PC-3 (cell line): ENCODE measurements around the gene CYFIP2. TPM values are rescaled to one million over a fixed set of nuclear protein-coding genes. Genes with fewer than 3 reads are reported as not detected.

Experiments used
- ATAC-seq: fragments of 200-7000 bp; cut with Tn5 transposase; 2 replicates; pipeline ENCODE4 v1.9.1; 2020; ENCODE audit warnings: mild to moderate bottlenecking, moderate library complexity
- Bru-seq: library from RNA; stranded (reverse); fragments of 400-500 nt; gene quantifications from one replicate; lab custom pipeline; 2021; lab: Mats Ljungman, UMichigan
- BruChase-seq, 2 experiments: library from RNA; stranded (reverse); fragments of 400-500 nt; gene quantifications; one replicate each; lab custom pipeline; 2021; lab: Mats Ljungman, UMichigan
- BruUV-seq: library from RNA; stranded (reverse); fragments of 400-500 nt; replicated peaks from 2 replicates; lab custom pipeline; 2021; lab: Mats Ljungman, UMichigan
- CTCF ChIA-PET: fragments of 300-600 bp; sonication (Branson Sonifier 250); formaldehyde crosslinking; loops from one replicate; lab custom pipeline; 2022; ENCODE audit warnings: antibody characterized with exemption; lab: Charles Lee
- POLR2A ChIA-PET: fragments of 300-600 bp; sonication (Branson Sonifier 250); formaldehyde crosslinking; loops from one replicate; lab custom pipeline; 2022; ENCODE audit warnings: antibody characterized with exemption; ENCODE audit not compliant: unreplicated experiment; lab: Charles Lee
- DNase-seq: peaks from one replicate; pipeline ENCODE4 v3.0.0-alpha.2; 2015
- H2AFZ ChIP-seq: fragments of 300-600 bp; sonication (generic); 2 replicates; pipeline ENCODE4 v1.6.0; 2016; ENCODE audit warnings: antibody characterized with exemption, low read length
- H3F3A ChIP-seq: fragments of 300-600 bp; sonication (generic); one replicate; pipeline ENCODE4 v1.6.0; 2017; ENCODE audit warnings: antibody characterized with exemption, low read length, control low read depth, mild to moderate bottlenecking; ENCODE audit not compliant: unreplicated experiment
- H3K27ac ChIP-seq: fragments of 300-600 bp; sonication (generic); 2 replicates; pipeline ENCODE4 v1.5.1; 2016; ENCODE audit warnings: mild to moderate bottlenecking, low read length
- H3K27me3 ChIP-seq: fragments of 300-600 bp; sonication (generic); 2 replicates; pipeline ENCODE4 v1.6.1; 2016; ENCODE audit warnings: low read length, mixed read lengths
- H3K36me3 ChIP-seq: fragments of 300-600 bp; sonication (generic); 2 replicates; pipeline ENCODE4 v1.6.1; 2016; ENCODE audit warnings: low read depth, mixed run types, low read length, mixed read lengths
- H3K4me1 ChIP-seq: fragments of 300-600 bp; sonication (generic); 2 replicates; pipeline ENCODE4 v1.5.1; 2016; ENCODE audit warnings: low read length; ENCODE audit not compliant: insufficient read depth
- H3K4me2 ChIP-seq: fragments of 300-600 bp; sonication (generic); 2 replicates; pipeline ENCODE4 v1.6.0; 2016; ENCODE audit warnings: low read length
- H3K4me3 ChIP-seq: fragments of 300-600 bp; sonication (generic); 2 replicates; pipeline ENCODE4 v1.5.1; 2016; ENCODE audit warnings: mild to moderate bottlenecking, low read length, mixed read lengths
- H3K79me2 ChIP-seq: fragments of 300-600 bp; sonication (generic); 2 replicates; pipeline ENCODE4 v1.6.1; 2017; ENCODE audit warnings: low read length, mixed read lengths
- H3K9ac ChIP-seq: fragments of 300-600 bp; sonication (generic); 2 replicates; pipeline ENCODE4 v1.6.0; 2016; ENCODE audit warnings: mild to moderate bottlenecking, low read length
- H3K9me2 ChIP-seq: fragments of 300-600 bp; sonication (generic); replicated peaks from 2 replicates; pipeline ENCODE4 v1.6.1; 2016; ENCODE audit warnings: mixed run types, low read length, mixed read lengths
- H3K9me3 ChIP-seq: fragments of 300-600 bp; sonication (generic); 2 replicates; pipeline ENCODE4 v1.6.1; 2016; ENCODE audit warnings: low read length, mixed read lengths
- H4K20me1 ChIP-seq: fragments of 300-600 bp; sonication (generic); 2 replicates; pipeline ENCODE4 v1.6.1; 2016; ENCODE audit warnings: low read length, mixed read lengths
- CTCF ChIP-seq: fragments of 300-600 bp; sonication (generic); conservative IDR thresholded peaks from 2 replicates; pipeline ENCODE4 v1.5.1; 2017; ENCODE audit warnings: antibody characterized with exemption, low read depth, mild to moderate bottlenecking, low read length
- EZH2 ChIP-seq: fragments of 300-600 bp; sonication (generic); IDR thresholded peaks from one replicate; pipeline ENCODE4 v1.6.1; 2017; ENCODE audit warnings: antibody characterized with exemption, mild to moderate bottlenecking, low read length; ENCODE audit not compliant: unreplicated experiment
- EZH2phosphoT487 ChIP-seq: fragments of 300-600 bp; sonication (generic); IDR thresholded peaks from 2 replicates; pipeline ENCODE4 v1.6.1; 2018; ENCODE audit warnings: mild to moderate bottlenecking, antibody characterized with exemption, low read length, borderline replicate concordance
- intact Hi-C: fragments of 100-400 bp; cut with micrococcal nuclease; formaldehyde crosslinking; loops from 2 replicates; pipeline ENCODE4 v1.9.0; 2023
- long read RNA-seq: library from polyadenylated mRNA; unstranded; transcript quantifications from one replicate; pipeline ENCODE4 v2.0.0, GENCODE V29; 2021; ENCODE audit not compliant: unreplicated experiment
- total RNA-seq: library from RNA; depleted of rRNA; stranded (reverse); fragments of >200 nt; gene quantifications from 2 replicates; pipeline ENCODE4 v1.2.3, GENCODE V29; 2014; rRNA removed

CYFIP2 gene
- total RNA-seq (30.4 and 36.0 TPM in 2 replicates), Bru-seq, nascent RNA (percentile 46 among the genes with signal in this experiment), BruChase-seq, experiment 1, labeled RNA remaining after a 6-hour chase (percentile 38 among the genes with signal in this experiment), BruChase-seq, experiment 2, labeled RNA remaining after a 2-hour chase (percentile 42 among the genes with signal in this experiment)
- long read RNA-seq, full-length matches to known transcripts, result 16 of 35 reads
- long read RNA-seq, partial matches to known transcripts, result 6 of 35 reads
- long read RNA-seq, other reads (novel, unspliced or antisense), result 13 of 35 reads

GRCh38 chr5:157265714-157266285, at the start of gene CYFIP2:
CYFIP2 (plus strand) TSS chr5:157266123; CDS start chr5:157285362, 19,239 bp downstream.
- peak; percentile 97 for ATAC-seq
- CTCF ChIA-PET, result no interaction called here
- Histone ChIP-seq H3K9ac (no peak within 1 kb of the TSS; the same call in 1 of the 2 replicates), H2AFZ (peak within 1 kb of the TSS; percentile 93), H4K20me1 (no peaks in the 10 kb centered on the region), H3K4me2 (peak within 1 kb of the TSS; percentile 88), H3K27me3 (peaks cover 15% of the 10 kb centered on the region), H3K36me3 (no peaks in the 10 kb centered on the region), H3K27ac (no peak within 1 kb of the TSS), H3K4me3 (peak within 1 kb of the TSS; percentile 79), H3F3A (no peaks in the 10 kb centered on the region), H3K4me1 (peaks cover 11% of the 10 kb centered on the region), H3K79me2 (no peaks in the 10 kb centered on the region), H3K9me3 (no peaks in the 10 kb centered on the region), H3K9me2 (no peaks in the 10 kb centered on the region)
- intact Hi-C loops, result loop anchor here (5.0 kb wide), 1 partner anchor 118 kb away; no protein-coding TSS in a partner anchor
- POLR2A ChIA-PET, result interaction anchor here (0.6 kb wide), 1 partner anchor 11 kb away, joined by 4 read pairs; no protein-coding TSS in a partner anchor
- DNase-seq, result peak; percentile 80
- TF ChIP-seq EZH2 (no peak), EZH2phosphoT487 (no peak), CTCF (no peak)
- BruUV-seq, result no TSS peak

GRCh38 chr5:157216391-157217142, 49.4 kb upstream of the CYFIP2 start:
- Histone ChIP-seq H3F3A (no peaks in the 10 kb centered on the region), H3K9me2 (no peaks in the 10 kb centered on the region), H2AFZ (no peak overlapping the region), H3K27ac (no peak overlapping the region), H3K79me2 (no peaks in the 10 kb centered on the region), H3K4me3 (no peak overlapping the region), H3K9me3 (no peaks in the 10 kb centered on the region), H3K9ac (no peak overlapping the region), H3K4me1 (no peaks in the 10 kb centered on the region), H3K36me3 (no peaks in the 10 kb centered on the region), H4K20me1 (no peaks in the 10 kb centered on the region), H3K27me3 (0 out of 2 replicates have a peak, but pooled peaks cover 2% of the 10 kb centered on the region), H3K4me2 (no peak overlapping the region)
- intact Hi-C loops, result no loop called here
- POLR2A ChIA-PET, result no interaction called here
- BruUV-seq, result no TSS peak
- no peak for ATAC-seq
- DNase-seq, result no peak
- CTCF ChIA-PET, result no interaction called here
- TF ChIP-seq CTCF, result no peak
- TF ChIP-seq EZH2, result no peak
- no peak for TF ChIP-seq EZH2phosphoT487
